Central memory CD4-positive, alpha-beta T cell (primary cell): Measurements from ENCODE around the gene CD34.
"Not testable (repeated sequence)": the region's sequence is repeated elsewhere in the genome, so short reads cannot be mapped to it uniquely, and the experiment has no call there.

Source experiments
- DNase-seq: peaks from one replicate; pipeline ENCODE4 v3.0.0; 2022

The CD34 gene

DNA sequence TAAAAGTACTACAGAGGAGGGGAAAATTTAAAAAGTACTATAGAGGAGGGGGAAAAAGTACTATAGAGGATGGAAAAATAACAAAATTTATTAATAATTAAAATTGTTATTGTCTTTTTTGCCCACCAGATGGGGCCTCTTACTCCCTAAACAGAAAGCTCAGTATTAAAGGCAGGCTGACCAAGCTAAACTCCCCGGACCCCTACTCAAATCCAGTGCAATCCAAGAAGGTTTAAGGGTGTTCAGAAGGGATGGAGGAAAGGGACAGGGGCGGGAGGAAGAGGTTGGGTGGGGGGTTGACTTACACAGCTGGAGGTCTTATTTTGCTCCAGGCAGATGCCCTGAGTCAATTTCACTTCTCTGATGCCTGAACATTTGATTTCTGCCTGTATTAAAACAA lies 13.7 kb downstream of the CD34 start:
- no peak for DNase-seq

DNA sequence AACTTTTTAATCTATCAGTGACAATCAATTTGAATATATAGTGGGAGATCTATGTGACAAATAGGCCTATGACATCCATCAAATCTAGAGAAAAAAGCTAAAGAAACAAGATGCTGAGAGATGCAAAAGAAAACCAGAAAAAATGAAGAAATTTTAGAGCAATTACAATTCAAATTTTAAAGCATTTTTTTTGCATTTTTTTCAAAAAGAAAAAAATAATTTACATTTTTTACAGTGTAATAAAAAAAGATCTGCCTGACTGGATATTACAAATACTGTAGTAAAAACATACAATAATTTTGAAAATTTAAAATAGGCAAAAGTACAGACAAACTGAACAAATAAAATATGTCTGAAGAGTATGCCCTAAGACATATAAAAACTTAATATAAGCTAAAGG lies 14.4 kb downstream of the CD34 start:
- DNase-seq: no peak

DNA sequence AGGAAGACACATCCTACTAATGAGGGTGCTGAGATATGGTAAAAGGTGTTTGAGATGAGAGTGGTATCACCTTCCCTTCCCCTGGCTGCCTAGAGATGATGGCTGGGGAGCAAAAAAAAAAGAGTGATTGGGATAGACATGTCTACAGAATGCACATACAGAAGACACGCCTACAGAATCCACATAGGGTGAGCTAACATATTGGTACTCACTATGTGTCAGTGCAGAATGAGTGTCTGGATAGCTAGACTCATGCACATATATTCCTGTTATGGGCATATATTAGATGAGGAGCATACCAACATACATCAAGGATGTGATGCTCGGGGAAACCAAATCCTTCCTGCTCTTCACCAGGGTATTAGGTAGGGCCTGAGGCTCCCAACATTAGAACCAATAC lies 16.2 kb downstream of the CD34 start:
- no peak for DNase-seq

DNA sequence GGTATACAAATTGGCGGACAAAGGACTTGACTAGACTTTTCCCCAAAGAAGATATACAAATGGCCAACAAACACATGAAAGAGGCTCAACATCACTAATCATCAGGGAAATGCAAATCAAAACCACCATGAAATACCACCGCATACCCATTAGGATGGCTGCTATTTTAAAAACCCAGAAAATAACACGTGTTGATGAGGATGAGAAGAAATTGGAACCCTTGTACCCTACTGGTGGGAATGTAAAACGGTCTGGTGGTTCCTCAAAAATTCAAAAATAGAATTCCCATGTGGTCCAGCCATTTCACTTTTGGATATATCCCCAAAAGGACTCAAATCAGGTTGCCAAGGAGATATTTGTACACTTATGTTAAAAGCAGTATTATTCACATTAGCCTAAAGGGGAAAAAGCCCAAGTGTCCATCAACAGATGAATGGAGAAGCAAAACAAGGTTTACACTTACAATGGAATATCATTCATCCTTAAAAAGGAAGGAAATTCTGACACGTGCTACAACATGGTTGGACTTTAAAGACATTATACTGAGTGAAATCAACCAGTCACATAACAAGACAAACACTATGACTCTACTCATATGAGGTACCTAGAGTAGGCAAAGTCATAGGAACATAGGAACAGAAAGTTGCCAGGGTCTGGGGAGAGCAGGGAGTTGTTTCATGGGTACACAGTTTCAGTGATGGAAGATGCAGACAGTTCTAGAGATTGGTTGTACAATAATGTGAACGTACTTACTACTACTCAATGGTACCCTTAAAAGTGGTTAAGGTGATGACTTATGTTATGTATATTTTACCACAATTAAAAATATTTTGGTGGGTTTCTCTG lies 17.0 kb downstream of the CD34 start:
- DNase-seq: no peak

DNA sequence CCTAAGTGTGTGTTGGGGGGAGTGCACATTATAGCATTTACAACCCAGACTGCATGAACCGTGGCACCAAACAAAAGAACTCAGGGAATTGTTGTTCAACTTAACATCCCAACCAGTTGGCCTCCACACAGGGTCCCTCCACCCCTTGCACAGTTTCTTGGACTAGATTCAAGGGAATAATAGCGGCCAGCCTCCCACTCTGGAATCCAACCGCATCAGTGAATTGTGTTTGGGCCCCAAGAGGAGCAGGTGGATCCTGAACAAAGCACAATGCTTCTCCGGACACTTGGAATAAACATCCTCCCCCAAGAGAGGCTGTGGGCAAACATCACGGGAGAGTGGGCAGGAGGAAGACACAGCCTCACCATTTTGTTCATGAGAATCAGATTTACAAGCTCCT lies 18.2 kb downstream of the CD34 start:
- DNase-seq: no peak

DNA sequence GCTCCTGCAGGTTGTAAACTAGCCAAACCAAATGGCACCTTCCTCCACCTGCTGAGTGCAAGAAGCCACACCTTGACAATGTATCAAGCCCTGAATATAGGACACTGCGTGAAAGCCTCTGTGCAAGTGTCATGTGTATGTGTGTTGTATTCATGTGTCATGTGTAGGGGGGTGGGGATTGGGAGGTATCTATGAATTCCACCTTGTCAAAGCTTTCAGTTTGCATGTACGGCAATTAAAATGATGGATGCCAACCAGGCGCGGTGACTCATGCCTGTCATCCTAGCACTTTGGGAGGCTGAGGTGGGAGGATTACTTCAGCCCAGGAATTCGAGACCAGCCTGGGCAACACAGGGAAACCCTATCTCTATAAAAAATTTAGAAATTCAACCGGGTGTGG lies 19.8 kb downstream of the CD34 start:
- DNase-seq: no peak

DNA sequence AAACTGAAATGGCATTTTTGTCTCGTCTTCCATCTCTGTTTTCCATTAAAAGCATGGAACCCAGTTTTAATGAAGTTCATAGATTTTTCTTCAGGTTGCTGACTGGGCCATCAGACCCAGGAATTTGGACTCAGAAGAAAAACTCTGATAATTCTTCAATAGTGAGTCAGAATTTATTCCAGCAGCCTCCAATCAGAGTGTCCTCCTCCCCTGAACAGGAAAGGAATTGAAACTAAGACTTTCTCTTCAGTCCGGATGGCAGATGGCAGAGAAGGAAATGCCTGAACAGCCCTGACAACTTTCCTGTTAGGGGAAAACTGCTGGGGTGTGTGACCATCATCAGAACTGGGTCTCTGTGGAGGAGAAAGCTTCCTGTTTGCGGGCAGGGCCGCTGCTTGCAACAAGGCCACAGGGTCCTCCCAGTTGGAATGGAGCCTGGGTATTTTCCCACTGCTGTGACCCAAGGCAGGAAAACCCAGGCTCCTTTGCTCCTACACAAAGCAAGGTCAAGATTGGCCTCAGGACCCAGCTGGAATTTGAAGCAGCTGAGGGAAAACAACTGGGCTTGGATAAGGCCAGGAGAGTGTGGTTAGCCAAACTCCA lies 20.7 kb downstream of the CD34 start:
- DNase-seq: no peak

DNA sequence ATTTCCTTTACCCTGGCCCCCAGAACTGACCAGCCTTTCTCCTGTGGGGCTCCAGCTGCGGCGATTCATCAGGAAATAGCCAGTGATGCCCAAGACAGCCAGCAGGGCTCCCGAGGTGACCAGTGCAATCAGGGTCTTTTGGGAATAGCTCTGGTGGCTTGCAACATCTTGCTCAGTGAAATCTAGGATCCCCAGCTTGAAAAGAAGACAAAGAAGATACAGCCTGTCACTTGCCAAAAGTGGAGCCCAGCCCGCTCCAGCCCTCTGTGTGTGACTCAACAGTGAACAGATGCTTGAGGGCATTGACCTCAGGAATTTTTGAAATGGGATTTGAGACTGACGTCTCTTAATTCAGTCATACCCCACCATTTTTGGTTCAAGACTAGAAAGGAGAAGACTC lies 22.3 kb downstream of the CD34 start:
- no peak for DNase-seq

DNA sequence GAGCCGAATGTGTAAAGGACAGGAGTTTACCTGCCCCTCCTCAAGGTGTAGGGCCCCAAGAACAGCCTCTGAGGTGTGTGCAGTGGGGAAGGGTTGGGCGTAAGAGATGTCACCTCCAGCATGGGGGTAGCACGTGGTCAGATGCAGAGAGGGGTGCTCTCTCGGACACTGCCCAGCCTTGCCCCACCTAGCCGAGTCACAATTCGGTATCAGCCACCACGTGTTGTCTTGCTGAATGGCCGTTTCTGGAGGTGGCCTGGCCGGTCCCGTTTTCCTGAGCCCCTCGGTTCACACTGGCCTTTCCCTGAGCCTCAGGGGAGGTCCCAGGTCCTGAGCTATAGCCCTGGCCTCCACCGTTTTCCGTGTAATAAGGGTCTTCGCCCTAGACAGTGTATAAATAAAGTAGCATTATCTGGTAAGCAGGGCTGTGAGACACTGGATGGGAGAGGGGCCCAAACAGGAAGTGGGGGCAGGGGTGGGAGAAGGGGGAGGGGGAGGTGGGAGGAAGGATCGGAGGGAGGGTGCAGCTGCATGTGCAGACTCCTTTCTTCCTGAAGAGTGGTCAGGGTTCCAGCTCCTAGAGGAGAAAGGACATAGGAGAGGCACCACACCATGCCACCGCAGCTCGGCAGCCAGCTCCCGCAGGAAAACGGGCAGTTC lies 23.3 kb downstream of the CD34 start:
- DNase-seq: no peak

DNA sequence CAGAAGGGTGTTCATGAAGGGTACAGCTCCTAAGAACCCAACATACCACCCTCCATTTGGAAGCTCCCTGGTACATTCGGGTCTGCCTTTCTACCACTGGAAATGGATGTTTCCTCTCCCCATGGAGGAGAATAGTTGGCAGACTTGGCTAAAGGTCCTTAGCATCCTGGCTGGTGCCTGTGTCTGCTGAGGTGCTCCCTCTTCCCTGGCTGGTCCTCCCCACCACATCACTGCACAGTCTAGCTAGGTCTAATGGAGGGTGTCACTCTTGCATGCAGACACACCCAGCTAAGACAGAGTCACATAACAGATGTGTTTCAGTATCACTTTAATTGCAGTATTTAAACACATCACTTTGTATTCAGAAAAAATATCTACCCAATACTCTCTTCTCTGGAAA lies 24.7 kb downstream of the CD34 start:
- no peak for DNase-seq

DNA sequence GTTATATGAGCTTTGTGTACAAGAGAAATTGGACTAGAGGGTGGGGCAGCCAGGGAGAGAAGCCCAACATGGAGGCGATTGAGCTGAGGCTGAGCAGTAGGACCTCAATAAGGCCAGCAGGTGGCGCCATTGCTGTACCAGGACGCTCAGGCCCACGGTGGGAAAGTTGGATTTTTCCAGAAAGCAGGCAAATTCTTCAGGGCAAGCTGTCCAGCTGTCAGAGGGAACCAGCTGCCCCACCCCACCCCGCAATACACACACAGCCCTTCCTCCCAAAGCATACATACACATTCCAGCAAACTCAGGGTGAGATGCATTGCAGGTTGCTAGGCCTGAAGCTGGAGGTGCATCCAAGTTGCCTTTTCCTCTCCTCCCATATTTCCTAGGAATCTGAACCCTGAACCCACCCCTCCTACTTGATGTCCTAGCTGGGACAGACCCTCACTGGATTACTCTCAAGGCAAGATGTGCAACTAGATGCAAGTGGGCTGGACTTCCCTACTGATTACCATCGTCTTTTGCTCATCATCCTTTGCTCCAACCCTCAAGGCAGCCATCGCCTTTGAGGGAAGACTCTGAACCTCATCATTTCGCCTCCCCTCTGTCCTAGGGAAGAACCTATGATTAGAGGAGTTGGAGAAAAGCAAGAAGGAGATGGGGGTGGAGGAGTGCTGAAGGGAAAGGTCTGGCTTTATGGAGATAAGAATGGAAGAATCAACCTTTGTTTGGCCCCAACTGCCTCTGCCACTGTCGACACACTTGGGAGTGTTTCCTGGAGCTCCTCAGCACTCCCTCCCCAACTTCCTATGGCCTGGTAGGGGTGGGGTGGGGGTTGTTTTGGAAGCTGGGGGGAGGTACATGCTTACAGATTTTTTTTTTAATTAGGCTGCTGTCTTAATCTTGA lies 25.5 kb downstream of the CD34 start:
- DNase-seq: peak; percentile 64

DNA sequence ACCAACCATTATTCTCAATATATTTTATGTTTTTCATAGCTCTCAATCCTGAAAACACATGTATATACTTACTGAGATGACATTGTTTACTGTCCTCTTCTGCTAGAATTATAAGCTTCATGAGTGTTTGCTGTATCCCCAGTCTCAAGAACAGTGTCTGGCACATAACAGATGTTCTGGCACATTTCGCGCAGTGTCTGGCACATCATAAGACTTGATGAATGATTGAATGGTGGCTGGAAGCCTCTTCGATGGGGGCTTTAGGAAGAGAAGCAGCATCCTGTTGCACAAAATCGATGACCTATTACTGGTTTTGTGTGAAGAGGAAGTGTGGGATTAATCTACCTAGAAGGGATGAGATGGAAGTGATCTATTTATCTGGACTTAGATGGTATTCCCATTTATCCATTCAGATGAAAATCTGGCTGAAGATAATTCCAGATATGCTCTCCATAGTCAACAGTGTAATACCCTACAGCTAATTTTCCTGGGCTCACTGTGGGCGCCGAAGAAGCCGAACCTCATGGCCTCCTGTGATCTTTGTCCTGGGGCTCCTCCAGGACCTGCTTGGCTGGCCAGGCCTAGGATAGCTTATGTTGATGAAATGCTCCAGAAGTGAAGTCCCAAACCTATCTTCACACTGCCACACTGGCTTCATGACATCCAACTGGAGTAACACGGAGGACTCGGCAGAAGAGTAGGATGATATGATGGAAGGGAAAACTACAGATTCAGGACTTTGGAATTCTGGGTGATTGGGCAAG lies 26.5 kb downstream of the CD34 start:
- DNase-seq: no peak

DNA sequence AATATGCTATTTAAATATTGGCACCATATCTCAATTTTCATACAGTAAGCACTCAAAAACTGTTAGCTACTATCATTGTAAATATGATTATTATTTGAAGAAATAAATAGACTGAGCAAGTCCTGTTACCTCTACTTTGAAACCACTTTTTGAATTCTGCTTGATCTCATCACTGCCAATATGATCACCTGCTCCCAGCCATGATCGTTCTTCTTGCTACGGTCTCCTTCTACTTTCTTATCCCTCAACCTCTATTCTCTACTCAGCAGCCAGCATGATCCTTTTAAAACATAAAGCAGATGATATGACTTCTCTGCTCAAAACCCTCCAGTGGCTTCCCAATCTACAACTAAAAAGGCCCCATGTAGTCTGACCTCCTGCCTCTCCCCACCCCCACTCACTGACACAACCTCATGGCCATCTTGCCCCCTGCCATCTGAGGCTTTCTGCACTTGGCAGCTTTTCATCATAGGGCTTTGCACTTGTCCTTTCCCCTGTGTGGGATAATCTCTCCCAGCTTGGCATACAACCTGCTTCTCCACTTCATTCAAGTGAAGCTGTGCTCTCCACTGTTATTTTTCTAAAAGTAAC lies 27.2 kb downstream of the CD34 start:
- DNase-seq: peak; percentile 15

DNA sequence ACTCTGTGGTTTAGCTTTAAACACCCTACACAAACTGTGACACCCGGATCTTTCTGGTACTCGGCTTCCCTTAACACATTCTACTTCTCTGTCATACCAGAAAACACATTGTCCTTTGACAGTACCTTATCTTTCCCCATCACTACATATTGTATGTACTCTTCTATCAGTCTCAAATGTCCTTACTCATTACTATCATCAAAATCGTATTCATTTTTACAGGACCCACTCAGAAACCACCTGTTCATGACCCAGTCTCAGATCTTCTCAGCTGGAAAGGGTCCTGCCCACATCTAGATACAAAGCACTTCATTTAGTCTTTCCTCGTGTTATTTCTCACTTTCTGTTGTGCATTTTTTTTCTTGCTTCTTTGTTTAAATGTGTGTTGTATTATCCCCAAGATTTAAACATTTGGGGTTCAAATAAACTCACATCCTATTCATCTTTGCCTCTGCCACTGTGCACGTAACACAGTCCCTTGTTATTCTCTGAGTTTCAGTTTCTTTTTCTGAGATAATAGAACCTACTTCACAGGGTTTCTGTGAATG lies 27.7 kb downstream of the CD34 start:
- DNase-seq: peak; percentile 30

DNA sequence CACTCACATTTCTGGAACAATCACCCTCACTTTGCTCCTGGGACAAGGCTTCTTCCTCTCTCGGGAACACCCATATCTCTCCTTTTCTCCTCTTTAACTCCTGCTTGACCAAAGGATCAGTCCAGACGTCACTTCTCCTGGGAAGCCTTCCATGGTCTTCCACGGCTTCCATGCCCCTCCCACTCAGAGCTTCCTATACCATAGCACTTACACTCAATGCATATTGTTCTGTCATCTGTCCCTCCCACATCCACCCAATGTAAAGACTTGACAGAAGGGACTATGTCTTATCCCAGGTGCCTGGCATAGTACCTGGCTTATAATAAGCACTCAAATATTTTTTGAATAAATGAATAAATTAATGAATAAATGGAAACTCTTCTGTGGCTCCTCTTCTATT lies 28.2 kb downstream of the CD34 start:
- no peak for DNase-seq

DNA sequence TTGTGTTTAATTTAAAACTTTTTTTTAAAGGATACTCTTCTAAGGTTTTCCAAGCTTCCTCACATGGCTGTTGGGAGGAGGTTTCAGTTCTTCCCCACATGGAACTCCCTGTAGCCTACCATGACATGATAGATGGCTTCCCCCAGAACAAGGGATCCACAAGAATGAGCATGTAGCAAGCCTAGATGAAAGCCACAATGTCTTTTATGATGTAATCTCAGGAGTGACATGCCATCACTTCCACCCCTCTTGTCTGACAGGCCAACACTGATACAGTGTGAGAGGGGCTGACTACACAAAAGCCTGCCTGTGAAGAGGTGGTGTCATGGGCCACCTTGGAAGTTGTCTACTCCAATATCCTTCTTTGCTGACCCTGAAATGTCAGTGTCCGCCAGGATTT lies 32.0 kb downstream of the CD34 start:
- no peak for DNase-seq

DNA sequence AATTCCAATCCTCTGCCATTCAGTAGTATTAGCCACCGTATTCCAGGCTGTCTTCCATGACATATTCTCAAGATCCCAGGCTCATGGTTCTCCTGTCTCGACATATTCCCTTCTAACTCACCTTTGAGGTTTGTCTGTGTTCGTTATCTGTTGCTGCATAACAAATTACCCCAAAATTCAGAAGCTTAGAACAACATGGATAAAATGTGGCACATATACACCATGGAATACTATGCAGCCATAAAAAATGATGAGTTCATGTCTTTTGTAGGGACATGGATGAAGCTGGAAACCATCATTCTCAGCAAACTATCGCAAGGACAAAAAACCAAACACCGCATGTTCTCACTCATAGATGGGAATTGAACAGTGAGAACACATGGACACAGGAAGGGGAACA lies 33.0 kb downstream of the CD34 start:
- DNase-seq: not testable (repeated sequence)

DNA sequence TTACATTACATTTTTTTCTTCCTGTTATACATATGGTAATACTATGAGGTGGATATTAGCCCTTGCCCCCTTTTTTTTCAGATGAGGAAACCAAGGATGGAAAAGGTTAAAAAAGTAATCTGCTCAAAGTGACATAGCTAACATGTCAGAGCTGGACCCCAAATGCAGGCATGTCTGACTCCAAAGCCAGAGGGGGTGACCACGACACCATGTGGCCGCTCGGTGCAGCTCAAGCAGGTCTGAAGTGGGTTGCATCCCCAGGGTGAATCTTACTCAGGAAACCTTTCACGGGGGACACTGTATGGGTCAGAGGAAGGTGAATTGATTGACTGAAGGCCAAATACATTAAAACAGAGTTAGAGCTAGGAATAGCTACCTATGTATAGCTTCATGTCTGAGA lies 34.8 kb downstream of the CD34 start:
- DNase-seq: no peak

DNA sequence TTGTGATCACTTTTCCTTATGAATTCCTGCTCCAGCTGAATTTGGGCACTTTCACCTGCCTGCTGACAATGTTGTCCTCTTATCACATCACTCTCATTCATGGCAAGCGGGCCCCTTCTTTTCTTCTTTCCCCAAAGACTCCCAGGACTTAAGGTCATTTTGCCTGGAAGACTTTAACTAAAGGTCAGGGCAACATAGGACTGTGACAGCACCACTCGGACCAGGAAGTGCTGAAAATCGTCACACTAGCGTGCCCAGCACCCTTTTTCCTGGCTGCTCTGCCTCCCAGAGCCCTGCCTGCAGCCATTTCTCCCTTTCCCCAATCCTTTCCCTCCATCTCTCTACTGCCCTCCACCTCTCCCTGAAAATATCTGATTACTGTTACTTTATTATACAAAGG lies 35.4 kb downstream of the CD34 start:
- no peak for DNase-seq

DNA sequence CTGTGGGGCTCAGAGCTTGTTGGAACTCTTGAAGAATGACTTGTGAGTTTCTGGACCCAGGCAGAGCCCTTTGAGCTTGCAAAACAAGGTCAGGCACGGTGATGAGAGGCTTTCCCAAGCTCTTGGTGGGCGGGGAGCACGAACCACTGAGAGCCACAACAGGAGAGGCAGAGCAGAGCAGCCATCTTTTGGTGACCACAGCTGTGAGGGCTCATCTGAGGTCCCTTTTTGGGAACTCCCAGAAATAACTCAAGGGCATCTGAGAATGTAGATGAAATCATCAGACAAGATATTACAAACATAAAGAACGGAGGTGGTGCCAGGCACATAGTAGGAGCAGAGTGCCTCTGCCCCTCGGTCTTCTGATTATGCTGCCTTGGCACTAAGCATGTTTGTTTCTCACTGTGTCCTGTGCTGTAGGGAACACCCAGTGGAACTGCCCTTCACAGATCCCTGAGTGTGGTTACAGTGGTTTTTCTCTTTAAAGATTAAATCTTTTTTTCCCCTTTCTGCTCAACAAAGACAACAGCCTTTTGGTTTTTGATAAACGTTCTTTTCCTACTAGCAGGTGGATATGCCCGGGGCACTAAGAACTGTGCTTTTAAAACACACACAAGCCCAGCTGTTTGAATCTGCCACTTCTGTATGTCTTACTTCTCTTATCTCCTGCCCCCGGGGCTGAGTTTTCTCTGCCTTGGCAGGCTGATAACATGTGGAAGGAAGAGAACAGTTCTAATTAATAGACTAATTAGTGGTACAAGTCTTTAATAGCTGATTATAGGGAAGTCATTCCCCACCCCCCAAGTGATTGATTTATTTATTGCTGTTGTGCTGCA lies 37.7 kb downstream of the CD34 start:
- DNase-seq: peak; percentile 34

DNA sequence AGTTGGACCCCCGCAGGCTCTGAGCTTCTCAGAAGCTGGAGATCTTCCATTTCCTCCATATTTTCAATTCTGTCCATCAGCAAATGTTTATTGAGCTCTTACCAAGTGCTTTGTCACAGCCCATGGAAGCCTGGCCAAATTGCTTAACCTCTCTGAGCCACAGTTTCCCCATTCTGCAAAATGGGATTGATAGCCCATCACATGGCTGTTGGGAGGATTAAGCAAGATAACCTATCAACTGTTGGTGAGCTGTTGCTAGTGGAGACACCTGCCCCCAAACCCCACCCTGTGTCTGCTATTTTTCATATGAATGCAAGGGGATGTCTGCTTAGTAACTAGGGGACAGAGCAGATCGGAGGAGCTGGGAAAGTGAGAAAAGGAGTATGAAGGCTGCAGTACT lies 38.3 kb downstream of the CD34 start:
- no peak for DNase-seq
